CD4-positive, alpha-beta T cell treated with Interleukin-17A for 1 hour (primary cell): ENCODE results near the gene IGFBP5.

ENCODE experiments used
- DNase-seq: peaks from one replicate; pipeline ENCODE4 v3.0.0-alpha.2; 2020

IGFBP5 gene

DNA sequence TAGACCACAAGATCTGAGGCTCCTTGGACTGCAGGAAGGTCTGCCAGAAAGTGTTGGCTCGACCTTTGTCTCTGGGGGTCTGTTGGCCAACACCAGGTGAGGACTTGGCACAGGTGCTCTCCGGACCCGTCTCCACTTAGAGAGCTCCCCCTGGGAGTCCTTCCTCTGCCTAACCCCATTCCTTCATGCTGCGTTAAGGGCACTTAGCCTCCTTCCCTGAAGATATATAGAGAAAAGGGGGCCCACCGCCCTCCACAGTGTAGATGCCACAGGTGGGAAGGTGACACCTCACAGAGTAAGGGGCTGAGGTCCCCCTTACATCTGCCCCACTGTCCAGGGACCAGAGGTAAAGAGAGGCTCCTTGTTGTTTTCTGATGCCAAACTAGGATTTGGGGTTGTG is 8.2 kb downstream of the IGFBP5 start:
- no peak for DNase-seq

DNA sequence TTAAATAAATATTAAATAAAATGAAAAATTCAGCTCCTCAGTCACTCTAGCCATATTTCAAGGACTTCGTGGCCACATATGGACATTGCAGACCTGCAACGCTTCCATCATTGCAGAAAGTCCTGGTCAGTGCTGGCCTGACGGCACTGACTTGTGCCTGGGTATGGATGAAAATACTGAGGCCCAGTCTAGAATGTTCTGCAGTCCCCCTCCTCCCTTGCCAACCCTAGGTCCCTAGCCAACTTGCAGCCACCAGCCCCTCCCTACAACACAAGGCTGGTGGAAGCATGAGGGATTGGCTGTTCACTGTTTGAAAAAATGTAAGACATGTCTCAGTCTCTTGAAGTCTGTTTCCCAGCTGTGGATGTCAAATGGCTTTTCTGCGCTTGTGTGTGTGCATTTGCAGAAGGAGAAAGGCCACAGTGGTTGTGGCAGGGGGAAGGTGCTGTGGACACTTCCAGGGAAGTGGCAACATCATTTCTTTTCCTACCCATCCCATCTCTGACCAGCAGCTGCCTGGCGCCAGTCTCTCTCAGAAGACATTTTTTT is 9.9 kb downstream of the IGFBP5 start:
- DNase-seq, result no peak

DNA sequence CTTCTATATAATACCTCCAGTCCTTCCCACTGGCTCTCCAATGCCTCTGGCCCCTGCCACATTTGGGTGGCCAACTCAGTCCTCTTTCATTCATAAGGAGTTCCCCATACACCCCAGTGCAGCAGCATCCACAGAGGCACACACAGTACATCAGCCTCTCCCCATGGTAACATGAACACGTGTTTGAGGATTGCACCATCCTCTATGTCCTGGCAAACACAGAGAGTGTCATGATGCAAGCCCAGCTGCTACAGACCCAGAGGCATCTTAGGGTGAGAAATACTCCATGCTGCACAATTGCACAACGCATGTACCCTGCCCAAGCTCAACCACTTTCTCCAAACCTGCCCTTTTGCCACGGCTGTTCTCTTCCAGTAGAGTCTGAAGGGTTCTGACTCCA is 11.5 kb downstream of the IGFBP5 start:
- no peak for DNase-seq

DNA sequence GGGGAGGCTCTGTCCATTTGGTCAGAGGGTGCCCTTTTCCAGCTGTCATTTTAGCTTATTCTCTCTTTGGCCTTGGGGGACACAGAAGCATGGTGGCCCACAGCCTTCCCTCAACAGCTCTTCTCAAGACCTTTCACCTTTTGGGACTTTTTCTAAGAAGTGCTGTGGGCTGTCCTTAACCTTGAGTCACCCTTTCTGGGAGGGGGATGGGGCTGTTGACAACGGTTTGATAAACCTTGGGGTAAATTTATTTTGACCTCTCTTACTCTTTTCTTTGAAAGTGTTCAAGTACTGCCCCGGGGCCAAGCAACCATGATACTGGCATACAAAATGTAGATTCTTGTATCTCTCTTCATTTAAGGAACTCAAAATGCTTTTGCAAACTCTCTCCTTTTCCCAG is 13.7 kb downstream of the IGFBP5 start:
- DNase-seq, result no peak

DNA sequence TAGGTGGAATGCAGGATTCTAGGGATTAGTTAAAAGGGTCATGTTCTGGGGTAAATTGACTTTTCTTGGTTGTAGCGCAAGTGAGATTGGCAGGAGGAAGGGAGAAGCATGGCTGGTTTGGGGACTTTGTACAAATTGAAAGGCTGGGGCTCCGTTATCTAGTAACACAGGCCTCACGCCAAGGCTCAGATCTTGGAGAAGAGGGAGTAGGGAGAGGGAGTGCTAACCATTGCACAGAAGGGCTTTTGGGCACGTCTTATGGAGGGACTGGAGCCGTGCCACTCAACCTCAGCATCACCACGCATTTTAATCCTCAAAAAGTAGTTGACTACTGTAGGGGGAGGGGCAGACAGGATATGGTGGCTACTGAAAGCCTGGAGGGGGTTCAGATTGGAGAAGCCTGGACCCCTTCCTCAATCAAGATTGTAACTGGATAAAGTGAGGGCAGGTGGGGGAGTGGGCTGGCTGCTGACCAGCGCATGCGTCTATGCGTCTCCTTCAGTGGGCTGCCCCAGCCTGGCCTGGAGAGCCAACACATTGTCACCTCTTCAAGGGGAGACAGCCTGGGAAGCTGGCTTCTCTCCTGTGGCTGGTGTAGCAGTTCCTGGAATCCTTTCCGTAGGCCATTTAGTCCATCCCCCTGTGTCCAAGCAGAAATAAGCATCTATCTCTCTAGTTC is 14.3 kb downstream of the IGFBP5 start:
- DNase-seq, result no peak

DNA sequence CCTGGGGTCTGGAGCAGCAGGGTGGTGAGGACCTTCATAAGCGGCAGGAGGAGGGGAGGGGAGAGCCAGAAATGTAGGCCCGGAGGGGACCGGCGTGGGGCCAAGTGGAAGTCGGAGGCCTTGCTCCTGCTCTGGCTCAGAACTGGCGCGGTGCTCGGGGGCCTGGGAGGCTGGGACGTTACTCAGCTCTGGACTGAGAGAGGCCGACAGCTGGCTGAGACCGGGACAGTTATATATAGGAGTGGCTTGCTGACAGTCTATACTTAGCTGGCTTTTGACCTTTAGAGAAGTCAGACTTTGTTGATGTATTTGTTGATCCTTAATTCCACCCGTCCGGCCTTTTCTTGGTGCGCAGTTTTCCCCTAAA is 15.7 kb downstream of the IGFBP5 start:
- DNase-seq, result no peak

DNA sequence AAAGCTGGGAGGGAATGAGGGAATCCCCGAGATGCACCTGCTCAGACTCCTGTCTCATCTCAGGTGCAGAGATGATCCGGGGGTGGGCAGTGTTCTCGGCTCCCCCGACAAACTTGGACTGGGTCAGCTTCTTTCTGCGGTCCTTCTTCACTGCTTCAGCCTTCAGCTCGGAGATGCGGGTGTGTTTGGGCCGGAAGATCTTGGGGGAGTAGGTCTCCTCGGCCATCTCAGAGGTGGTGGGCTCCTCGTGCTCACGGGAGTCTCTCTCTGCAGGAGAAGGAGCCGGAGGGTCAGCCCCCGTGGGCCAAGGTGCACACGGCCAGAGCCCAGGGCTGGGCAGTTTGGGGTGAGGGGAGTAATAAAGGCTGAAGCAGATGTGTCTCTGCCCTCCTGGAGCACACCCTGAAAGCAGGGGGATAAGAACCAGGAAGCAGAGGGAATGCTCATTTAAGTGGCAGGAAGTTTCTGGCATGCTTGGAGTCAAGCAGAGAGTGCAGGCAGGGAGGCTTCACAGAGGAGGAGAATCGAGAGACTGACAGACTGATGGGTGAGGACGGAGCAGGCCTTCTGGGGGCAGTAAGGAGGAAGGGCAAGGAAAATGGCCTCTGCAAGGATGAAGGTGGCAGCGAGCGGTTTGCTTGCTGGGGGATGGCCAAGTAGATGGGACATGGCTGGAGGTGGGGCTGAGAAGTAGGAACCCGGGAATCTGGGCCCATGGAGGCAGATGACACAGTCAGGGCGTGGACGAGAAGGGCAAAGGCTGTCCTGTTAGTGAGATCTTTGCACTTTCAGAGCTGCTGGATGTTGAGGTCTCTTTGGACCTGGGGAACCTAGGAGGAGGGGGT is 16.3 kb downstream of the IGFBP5 start:
- DNase-seq, result no peak

DNA sequence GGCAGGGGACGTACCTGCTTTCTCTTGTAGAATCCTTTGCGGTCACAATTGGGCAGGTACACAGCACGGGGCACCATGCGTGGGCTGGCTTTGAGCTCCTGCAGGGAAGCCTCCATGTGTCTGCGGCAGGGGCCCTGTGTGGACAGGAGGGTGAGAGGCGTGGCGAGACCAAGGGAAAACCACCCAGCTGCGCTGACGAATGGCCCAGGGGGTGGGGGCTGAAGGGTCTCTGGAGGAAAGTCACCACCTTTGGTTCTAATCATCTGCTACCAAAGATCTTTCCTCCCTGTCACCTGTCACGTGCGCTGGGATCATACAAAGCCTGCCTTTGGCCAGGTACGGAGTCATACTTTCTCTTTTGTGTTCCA is 17.3 kb downstream of the IGFBP5 start:
- DNase-seq, result no peak

DNA sequence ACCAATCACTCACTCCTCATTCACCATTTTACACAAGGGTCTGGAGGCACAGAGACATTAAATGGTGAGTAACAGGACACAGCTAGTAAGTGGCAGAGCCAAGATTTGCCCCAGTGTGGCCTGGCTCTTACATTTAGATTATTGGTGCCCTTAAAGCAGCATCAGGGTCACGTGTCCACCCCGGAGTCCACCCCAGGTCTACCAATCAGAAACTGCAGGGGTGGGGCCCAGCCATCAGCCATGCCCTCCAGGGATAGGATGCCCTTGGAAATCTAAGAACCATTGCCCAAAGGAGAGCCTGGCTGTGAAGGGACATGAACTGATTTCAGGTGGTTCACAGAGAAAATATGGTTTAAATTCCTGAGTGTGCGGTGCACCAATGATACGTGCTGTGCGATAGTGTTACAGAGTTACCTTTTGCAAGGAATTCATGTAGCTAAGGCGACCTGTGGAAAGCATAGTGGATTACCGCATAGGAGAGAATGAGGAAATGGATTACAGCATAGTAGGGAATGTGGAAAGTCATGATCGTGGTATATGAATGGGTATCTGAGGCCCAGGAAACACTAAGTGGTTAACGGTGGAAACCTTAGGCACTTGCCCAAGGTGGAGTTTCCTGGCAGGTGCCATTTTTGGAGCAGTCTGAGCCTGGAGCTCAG is 17.8 kb downstream of the IGFBP5 start:
- DNase-seq, result no peak

DNA sequence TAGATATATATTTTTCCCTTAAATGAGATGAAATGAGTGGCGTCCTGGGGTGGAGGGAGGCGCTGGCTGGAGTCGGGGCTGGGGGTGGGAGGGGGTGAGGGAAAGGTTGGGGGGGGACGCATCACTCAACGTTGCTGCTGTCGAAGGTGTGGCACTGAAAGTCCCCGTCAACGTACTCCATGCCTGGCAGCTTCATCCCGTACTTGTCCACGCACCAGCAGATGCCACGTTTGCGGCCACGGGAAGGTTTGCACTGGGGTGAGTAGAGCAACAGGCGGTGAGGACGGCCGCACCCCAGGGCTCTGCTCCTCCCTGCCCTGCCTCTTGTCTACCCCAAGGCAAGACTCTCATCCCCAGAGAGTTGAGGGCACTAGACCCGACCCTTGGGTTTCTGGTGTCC is 18.7 kb downstream of the IGFBP5 start:
- no peak for DNase-seq

DNA sequence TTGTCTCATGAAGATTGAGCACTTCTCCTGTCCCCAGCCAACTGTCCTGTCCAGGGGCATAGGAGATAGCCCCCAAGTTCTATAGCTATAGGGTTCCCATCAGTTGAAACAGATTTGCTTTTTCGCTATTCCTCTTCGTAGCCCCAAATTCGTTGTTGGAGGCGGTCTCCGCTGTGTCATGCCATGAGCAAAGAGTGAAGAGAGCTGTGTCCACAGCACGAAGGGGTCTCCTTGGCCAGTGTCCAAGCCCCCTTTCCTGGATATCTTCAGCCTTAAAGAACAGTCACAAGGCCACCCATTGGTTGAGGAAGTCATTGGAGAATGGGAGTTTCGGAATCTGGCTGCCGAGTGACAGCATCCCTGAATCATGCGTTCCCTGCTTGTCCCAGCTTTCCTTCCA is 21.0 kb downstream of the IGFBP5 start:
- DNase-seq, result no peak

DNA sequence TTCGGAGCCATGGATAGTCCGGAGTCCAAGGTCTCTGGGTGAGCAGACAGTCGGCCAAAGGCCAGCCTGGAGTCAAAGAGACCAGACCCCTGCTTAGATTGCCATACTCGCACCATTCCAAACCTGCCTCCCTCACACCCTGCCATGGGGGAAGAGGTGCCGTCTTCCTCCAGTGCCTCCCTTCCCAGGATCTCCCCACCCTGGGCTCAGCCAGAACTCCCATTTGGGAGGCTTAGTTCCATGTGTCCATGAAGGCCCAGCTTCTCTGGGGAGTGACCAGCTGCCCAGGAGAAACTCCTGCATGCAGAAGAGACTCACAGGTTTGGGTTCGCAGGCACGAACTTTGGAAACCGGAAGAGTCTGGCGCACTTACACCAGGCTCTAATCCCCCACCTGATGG is 21.7 kb downstream of the IGFBP5 start:
- no peak for DNase-seq

DNA sequence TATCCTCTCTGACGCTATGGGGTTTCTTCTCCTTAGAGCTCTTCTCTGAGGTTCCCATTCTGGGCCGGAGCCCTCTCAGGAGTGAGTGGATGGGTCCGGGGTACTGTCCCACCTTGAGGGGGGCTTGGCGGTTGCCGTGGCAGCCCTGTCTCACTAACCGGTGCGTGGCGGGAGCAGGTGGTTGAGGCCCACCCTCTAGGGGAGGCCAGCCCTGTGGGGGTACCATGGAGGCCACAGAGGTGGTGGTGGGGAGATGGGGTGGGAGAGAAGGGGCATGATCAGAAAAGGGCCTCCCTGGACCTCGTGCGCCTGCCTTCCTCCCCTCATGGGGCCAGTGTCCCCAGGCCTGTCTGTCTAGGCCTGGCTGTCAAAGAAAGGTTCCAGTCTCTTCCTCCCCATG is 22.3 kb downstream of the IGFBP5 start:
- no peak for DNase-seq

DNA sequence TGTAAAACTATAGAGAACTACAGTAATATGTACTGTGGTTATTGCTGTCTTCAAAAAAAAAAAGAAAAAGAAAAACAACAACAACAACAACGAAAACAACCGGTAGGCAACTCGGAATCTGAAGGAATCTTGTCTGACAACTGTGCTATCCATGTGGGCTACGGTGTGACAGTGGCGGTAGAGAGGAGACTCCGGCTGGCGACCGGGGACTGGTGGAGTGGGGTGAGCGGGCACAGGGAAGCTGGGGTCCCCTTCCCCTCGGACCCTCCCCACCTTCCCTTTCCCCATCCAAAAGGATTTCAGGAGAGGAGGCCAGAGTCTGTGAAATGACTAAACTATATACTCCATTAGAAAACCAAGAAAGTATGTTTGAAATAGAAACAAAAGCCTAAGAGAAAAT is 22.9 kb downstream of the IGFBP5 start:
- DNase-seq, result no peak

DNA sequence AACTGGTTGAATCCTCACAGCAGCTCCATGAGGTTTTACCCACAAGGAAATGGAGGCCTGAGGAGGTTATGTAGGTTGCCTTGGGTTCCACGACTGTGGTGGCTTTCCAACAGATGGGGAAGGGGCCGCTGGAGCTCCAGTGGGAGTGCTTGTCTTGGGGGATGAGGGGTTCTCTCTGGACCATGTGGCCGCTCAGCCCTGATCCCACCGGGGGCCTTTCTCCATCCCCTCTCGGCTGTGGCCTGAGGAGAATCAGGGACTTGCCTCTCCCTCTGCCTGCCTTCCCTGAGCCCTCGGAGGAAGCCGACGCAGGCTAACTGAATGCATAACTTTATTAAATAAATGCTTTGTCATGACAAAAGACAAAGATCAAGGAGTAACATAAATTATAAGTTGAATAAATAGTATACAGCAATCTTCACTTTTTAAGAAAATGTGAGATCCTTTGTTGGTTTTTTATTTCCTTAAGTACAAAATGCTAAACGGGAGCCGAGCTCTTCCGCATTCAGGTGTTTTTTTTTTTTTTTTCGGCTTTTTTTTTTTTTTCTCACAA is 23.5 kb downstream of the IGFBP5 start:
- no peak for DNase-seq

DNA sequence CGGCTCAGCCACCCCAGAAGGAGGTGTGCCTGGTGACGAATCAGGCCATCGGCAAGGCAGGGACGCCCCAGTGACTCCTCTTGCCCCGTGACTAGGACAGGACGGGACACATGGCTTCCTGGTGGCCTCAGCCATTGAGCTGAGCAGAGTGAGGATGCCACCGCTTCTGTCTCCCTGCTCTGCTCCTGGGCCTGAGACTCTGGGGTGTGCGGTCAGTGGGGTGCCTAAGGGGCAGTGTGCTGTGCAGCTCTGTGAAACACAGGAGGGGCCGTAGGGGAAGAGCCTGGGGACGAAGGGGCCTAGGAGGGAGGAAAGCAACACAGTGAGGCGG is 24.3 kb downstream of the IGFBP5 start:
- DNase-seq, result no peak

DNA sequence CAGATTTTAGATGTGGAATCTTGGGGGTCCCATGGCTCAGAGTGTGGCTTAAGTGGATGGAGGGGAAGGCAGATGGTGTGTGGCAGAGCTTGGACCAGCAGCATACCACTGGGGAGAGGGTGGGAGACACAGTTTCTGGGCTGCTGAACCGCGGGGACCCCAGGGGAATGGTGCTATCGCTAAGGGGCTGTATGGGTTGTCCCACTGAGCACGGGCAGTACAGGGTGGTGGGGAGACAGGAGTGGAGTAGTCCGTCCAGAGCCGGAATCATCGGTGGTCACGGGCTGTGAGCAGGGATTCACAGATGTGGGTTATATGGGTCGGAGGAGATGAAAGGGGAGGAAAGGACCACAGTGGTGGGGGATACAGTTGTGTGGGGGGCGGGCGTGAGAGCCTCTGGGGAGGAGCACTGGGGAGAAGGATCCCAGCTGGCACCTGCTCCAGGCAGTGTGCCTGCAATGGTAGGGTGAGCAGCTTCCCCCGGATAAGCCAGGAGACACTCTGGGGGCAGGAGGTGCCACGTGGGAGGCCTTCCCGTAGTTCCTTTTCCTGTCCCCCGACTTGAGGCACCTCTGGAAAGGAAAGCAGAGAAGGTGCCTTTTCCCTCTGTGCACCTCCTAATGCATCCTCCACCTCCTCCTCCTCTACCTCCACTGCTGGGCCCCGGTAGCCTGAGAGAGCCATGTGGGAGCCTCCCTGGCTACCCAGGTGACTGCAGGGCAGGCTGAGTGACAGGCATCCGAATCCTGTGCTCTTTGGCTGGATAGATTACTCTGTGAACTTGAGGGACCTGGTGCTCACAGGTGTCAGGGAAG is 24.9 kb downstream of the IGFBP5 start:
- no peak for DNase-seq

DNA sequence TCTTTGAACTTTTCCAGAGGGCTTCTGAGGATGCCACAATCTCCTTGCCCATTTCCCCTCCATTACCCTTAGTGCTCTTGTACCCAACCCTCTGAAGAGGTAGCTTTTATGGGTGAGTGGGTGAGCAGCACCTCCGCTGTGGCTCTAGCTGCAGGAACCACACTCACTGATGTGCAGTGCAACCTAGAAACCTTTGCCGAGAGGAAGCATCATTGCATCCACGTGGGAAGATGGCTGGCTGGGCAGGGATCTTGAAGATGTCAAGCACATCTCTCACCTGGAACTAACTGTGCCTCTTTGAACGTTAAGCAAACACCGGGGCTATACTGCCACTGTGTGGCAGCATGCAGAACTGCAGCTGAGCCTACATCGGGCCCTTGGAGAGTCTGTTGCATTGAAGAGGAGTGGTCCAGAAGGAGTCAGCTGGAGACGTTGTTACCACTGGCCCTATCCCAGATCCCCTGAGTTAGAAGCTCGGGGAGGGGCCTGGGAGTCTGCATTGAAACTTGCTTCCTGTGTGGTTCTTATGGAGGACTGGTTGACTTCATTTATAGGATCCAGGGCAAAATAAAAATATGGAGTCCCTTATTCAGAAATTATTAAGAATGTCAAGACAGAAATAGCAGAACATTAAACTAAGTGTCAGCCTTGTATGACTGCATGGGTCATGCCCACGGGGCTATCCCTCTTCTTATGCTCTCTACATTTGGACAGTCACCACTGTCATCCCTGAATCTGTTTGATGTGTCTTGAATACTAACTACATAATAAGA is 28.7 kb downstream of the IGFBP5 start:
- peak; percentile 68 for DNase-seq

DNA sequence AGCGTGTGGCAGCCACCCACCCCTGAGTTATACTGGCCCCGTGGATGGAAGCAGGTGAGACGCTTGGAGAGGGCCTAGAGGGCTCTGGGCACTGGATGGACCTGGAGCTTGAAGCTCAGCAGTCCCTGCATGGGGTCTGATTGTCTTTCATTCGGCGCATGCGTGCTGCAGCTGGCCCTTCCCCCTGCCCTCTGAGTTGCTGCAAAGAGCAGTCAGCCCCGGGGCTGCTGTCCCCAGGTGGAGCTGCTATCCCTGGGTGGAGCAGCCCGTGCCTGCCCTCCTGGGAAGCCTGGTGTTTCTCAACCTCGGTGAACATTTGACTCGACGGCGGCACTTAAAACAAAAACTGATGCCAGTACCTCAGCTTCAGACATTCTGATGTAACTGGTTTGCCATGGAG is 29.6 kb downstream of the IGFBP5 start:
- no peak for DNase-seq

DNA sequence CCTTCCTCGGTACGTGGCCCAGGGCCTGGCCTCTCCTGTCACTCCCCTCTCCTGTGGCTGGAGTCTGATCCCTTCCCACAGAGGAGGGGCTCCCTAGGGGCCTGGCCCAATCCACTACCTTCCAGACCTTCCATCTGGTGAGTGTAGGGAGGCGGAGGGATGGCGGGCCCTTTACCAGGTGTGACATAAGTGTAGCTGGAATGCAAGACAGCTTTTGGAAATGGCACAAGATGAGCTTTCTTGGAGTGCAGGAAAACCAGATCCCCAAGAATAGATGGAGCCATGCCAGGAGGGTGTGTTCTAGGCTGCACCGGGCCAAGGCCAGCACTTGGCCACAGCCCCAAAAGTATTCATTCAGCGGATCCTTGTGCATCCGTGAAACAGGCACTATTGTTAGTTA is 30.1 kb downstream of the IGFBP5 start:
- no peak for DNase-seq

DNA sequence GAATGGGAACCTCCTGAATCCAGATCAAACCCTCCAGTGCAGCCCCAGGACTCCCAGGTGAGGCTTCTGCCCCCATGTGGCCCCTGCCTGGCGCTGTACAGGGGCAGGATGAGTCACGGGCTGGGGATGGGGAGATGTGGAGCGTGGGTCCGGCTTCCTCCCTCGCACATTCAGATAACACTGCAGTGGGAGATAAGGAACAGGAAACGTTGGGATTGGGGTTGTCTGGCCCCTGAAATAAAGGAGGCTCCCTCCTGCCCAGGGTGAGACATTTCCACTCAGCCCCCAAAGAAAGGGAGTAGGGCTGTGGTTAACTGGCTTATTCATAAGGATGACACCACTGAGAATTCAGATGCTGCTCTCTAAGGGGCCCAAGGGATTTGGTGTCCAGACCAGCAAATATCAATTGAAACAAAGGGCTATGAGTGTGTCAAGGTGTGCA is 30.7 kb downstream of the IGFBP5 start:
- DNase-seq, result no peak

DNA sequence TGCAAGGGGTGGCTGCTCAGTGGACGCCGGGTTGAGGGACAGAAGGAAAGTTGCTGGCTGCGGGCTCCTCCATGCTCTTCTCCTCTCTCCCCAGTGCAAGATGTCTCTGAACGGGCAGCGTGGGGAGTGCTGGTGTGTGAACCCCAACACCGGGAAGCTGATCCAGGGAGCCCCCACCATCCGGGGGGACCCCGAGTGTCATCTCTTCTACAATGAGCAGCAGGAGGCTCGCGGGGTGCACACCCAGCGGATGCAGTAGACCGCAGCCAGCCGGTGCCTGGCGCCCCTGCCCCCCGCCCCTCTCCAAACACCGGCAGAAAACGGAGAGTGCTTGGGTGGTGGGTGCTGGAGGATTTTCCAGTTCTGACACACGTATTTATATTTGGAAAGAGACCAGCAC is 31.5 kb downstream of the IGFBP5 start:
- no peak for DNase-seq
